K562 (cell line): ENCODE results near the gene RNF166. TPM values are rescaled to one million over a fixed set of nuclear protein-coding genes. Genes with fewer than 3 reads are reported as not detected.

Experiments used
- ATAC-seq: fragments of 200-7000 bp; cut with Tn5 transposase; 3 replicates; pipeline ENCODE4 v1.9.1; 2020; ENCODE audit warnings: moderate library complexity
- Bru-seq: library from RNA; stranded (reverse); fragments of 400-500 nt; gene quantifications from one replicate; lab custom pipeline; 2021; lab: Mats Ljungman, UMichigan
- BruChase-seq, 2 experiments: library from RNA; stranded (reverse); fragments of 400-500 nt; gene quantifications; one replicate each; lab custom pipeline; 2021; lab: Mats Ljungman, UMichigan
- BruUV-seq: library from RNA; stranded (reverse); fragments of 400-500 nt; replicated peaks from 2 replicates; lab custom pipeline; 2021; lab: Mats Ljungman, UMichigan
- CTCF ChIA-PET: fragments of 300-600 bp; formaldehyde crosslinking; extraction: SDS; loops from one replicate; lab custom pipeline; 2021; ENCODE audit warnings: low intra/inter-chr PET ratio; lab: Yijun Ruan, JAX
- POLR2A ChIA-PET: fragments of 300-600, 350-650 bp; sonication (Branson Sonifier 250); formaldehyde crosslinking; extraction: SDS; loops from one replicate; lab custom pipeline; 2021; ENCODE audit warnings: antibody characterized with exemption, inconsistent platforms; lab: Yijun Ruan, JAX
- DNase-seq, 4 experiments: peaks; one replicate each; pipeline versions ENCODE4 v3.0.0 to v3.0.0-alpha.2; 2011 to 2018; ENCODE audit warnings: low spot score in 3 of 4, mixed read lengths in 3 of 4; ENCODE audit errors: extremely low read depth in 1 of 4
- FAIRE-seq: peaks from 2 replicates; lab custom pipeline; 2011; peaks lifted over from hg19 to GRCh38; lab: Jason Lieb, UNC
- H2AFZ ChIP-seq: 2 replicates; pipeline ENCODE4 v1.6.0; 2011; ENCODE audit warnings: low read depth, low read length, control low read depth, inconsistent platforms
- H3K27ac ChIP-seq: fragments of 200-600 bp; 3 replicates; pipeline ENCODE4 v1.8.0; 2011; ENCODE audit warnings: low read depth, mild to moderate bottlenecking, control low read depth, inconsistent platforms, low read length, moderate library complexity, mixed read lengths; ENCODE audit errors: extremely low read depth
- H3K27me3 ChIP-seq, 2 experiments: fragments of 300-600 bp in 1 of 2; 2 replicates in 1 of 2; 3 replicates in 1 of 2; pipeline versions ENCODE4 v1.6.0 to v1.8.0; 2011; ENCODE audit warnings: inconsistent platforms in 2 of 2, low read length in 2 of 2, mild to moderate bottlenecking in 1 of 2, mixed read lengths in 1 of 2, moderate library complexity in 1 of 2; ENCODE audit not compliant: control insufficient read depth in 2 of 2, insufficient read depth in 2 of 2
- H3K36me3 ChIP-seq: fragments of 300-600 bp; 3 replicates; pipeline ENCODE4 v1.8.0; 2011; ENCODE audit warnings: mild to moderate bottlenecking, low read length, inconsistent platforms; ENCODE audit not compliant: control insufficient read depth, insufficient read depth
- H3K4me1 ChIP-seq, 2 experiments: fragments of 200-600 bp in 1 of 2; replicated peaks in 1 of 2; 2 replicates in 1 of 2; 3 replicates in 1 of 2; pipeline versions ENCODE4 v1.5.1 to v1.8.0; 2011; ENCODE audit warnings: inconsistent platforms in 2 of 2, low read length in 2 of 2, mild to moderate bottlenecking in 1 of 2, mixed read lengths in 1 of 2, moderate library complexity in 1 of 2; ENCODE audit not compliant: control insufficient read depth in 2 of 2, insufficient read depth in 2 of 2
- H3K4me2 ChIP-seq: 2 replicates; pipeline ENCODE4 v1.6.1; 2011; ENCODE audit warnings: low read length, control low read depth, inconsistent platforms, mixed read lengths; ENCODE audit not compliant: insufficient read depth
- H3K4me3 ChIP-seq: fragments of 200-600 bp; sonication (generic), shearing (Covaris generic); 2 replicates; pipeline ENCODE4 v1.5.1; 2016; ENCODE audit warnings: control low read depth, inconsistent platforms
- H3K79me2 ChIP-seq: fragments of 200-600 bp; 3 replicates; pipeline ENCODE4 v1.8.0; 2011; ENCODE audit warnings: low read length, inconsistent platforms; ENCODE audit not compliant: control insufficient read depth, insufficient read depth
- H3K9ac ChIP-seq, 2 experiments: 2 replicates each; pipeline versions ENCODE4 v1.6.0 to v1.6.1; 2011; ENCODE audit warnings: low read depth in 2 of 2, low read length in 2 of 2, control low read depth in 1 of 2, inconsistent platforms in 1 of 2, mild to moderate bottlenecking in 1 of 2, mixed read lengths in 1 of 2; ENCODE audit not compliant: insufficient read depth in 1 of 2
- H3K9me1 ChIP-seq: one replicate; pipeline ENCODE4 v1.6.0; 2011; ENCODE audit warnings: inconsistent platforms, mild to moderate bottlenecking, low read length, moderate library complexity; ENCODE audit not compliant: control insufficient read depth, insufficient read depth
- H3K9me3 ChIP-seq: replicated peaks from 2 replicates; pipeline ENCODE4 v1.5.1; 2011; ENCODE audit warnings: low read depth, low read length, inconsistent platforms; ENCODE audit not compliant: control insufficient read depth, insufficient read depth
- H4K20me1 ChIP-seq: replicated peaks from 2 replicates; pipeline ENCODE4 v1.6.1; 2011; ENCODE audit warnings: low read length, inconsistent platforms, mixed read lengths; ENCODE audit not compliant: control insufficient read depth, insufficient read depth
- BCL6 ChIP-seq: fragments of 250-450 bp; sonication (Bioruptor Pico); IDR thresholded peaks from 2 replicates; pipeline ENCODE4 v1.4.0; 2020
- PML ChIP-seq: IDR thresholded peaks from 2 replicates; pipeline ENCODE4 v1.6.1; 2012; ENCODE audit warnings: low read length, inconsistent platforms
- TBP ChIP-seq: optimal IDR thresholded peaks from 2 replicates; pipeline ENCODE3; 2011; ENCODE audit warnings: low read depth, low read length, improper control_type of control experiment
- ZNF609 ChIP-seq: sonication (generic); formaldehyde crosslinking; IDR thresholded peaks from 2 replicates; pipeline ENCODE4 v1.8.1; 2023; ENCODE audit warnings: missing genetic modification reagents, mild to moderate bottlenecking, borderline replicate concordance
- WGBS: fragments of 100-300 bp; shearing (Covaris generic); methylation state at CpG from one replicate; pipeline ENCODE4 v1.1.6; 2016; ENCODE audit warnings: low coverage, mixed read lengths; ENCODE audit not compliant: insufficient coverage; ENCODE audit errors: missing lambda C conversion rate; 5-methylcytosine and 5-hydroxymethylcytosine counted together
- in situ Hi-C: fragments of 300-500 bp; cut with MboI; formaldehyde crosslinking; loops from 4 replicates; pipeline ENCODE4 v1.15.0; 2018; ENCODE audit warnings: inconsistent platforms, mixed read lengths
- intact Hi-C: fragments of 100-400 bp; cut with micrococcal nuclease; formaldehyde crosslinking; loops from 2 replicates; pipeline ENCODE4 v1.14.2; 2022
- long read RNA-seq, 3 experiments: library from polyadenylated mRNA in 2 of 3; library from RNA in 1 of 3; unstranded in 2 of 3; stranded (forward) in 1 of 3; transcript quantifications; one replicate each; pipeline ENCODE4 v2.0.0, GENCODE V29; 2019 to 2022
- polyA minus RNA-seq, 3 experiments: library from RNA; depleted of rRNA, polyadenylated mRNA; stranded (reverse); fragments of >200 nt; gene quantifications; 2 replicates each; pipeline ENCODE4 v1.2.3, GENCODE V29; 2011
- polyA plus RNA-seq, 8 experiments: library from polyadenylated mRNA; depleted of rRNA in 4 of 8; stranded (reverse) in 5 of 8; unstranded in 3 of 8; fragments of >200 nt; fragmentation: Nextera tagmentation in 2 of 8; fragmentation: Illumina TruSeq in 1 of 8; extraction: Ambion mirVana in 2 of 8; extraction: Trizol in 1 of 8; gene quantifications; 2 replicates each; pipeline versions ENCODE4 v1.2.1 to v1.2.3, GENCODE V29; 2011 to 2014; ENCODE audit warnings: inconsistent platforms in 1 of 8, missing spikeins in 1 of 8
- total RNA-seq, 7 experiments: library from RNA; depleted of rRNA in 6 of 7; stranded (reverse); fragments of >200 nt in 6 of 7; fragmentation: Illumina TruSeq in 2 of 7; extraction: Trizol in 2 of 7; gene quantifications; 2 replicates each; pipeline versions ENCODE4 v1.2.1 to v1.2.3, GENCODE V29; 2011 to 2021; ENCODE audit warnings: low replicate concordance in 1 of 7

The RNF166 gene
- 58.8 and 182 TPM in 2 replicates for total RNA-seq (2011; cell fraction: chromatin; rRNA removed; ENCODE audit: low replicate concordance)
- total RNA-seq (2011; cell fraction: nucleolus; rRNA removed): 89.5 and 92.7 TPM in 2 replicates
- total RNA-seq (2011; cell fraction: nucleoplasm; rRNA removed): 60.1 and 64.4 TPM in 2 replicates
- total RNA-seq (2014; rRNA removed): 46.9 and 61.6 TPM in 2 replicates
- 6.1 and 7.3 TPM in 2 replicates for total RNA-seq (2014; rRNA removed; fragmentation: Illumina TruSeq; extraction: Trizol)
- 19.5 and 22.3 TPM in 2 replicates for total RNA-seq (2015; rRNA removed; fragmentation: Illumina TruSeq; extraction: Trizol)
- 60.3 and 61.2 TPM in 2 replicates for total RNA-seq (2021)
- polyA plus RNA-seq (2011; rRNA removed): 26.5 and 37.4 TPM in 2 replicates
- 37.8 and 90.9 TPM in 2 replicates for polyA plus RNA-seq (2011; cell fraction: cytosol; rRNA removed)
- 118 and 185 TPM in 2 replicates for polyA plus RNA-seq (2011; cell fraction: nucleus; rRNA removed)
- 23.8 and 39.8 TPM in 2 replicates for polyA plus RNA-seq (2012)
- polyA plus RNA-seq (2014; fragmentation: Illumina TruSeq; extraction: Trizol): 12.7 and 27.9 TPM in 2 replicates
- polyA plus RNA-seq (2014; fragmentation: Nextera tagmentation; extraction: Ambion mirVana): under 1 TPM; 0.56 to 0.96 TPM
- 59.4 and 65.6 TPM in 2 replicates for polyA plus RNA-seq (2014; rRNA removed)
- polyA minus RNA-seq (2011; rRNA and poly(A)+ RNA removed): 7.0 and 12.0 TPM in 2 replicates
- 41.2 and 44.5 TPM in 2 replicates for polyA minus RNA-seq (2011; cell fraction: cytosol; rRNA and poly(A)+ RNA removed)
- polyA minus RNA-seq (2011; cell fraction: nucleus; rRNA and poly(A)+ RNA removed): 33.4 and 39.2 TPM in 2 replicates
- percentile 73 among the genes with signal in this experiment for Bru-seq, nascent RNA
- percentile 65 among the genes with signal in this experiment for BruChase-seq, experiment 1, labeled RNA remaining after a 2-hour chase
- percentile 76 among the genes with signal in this experiment for BruChase-seq, experiment 2, labeled RNA remaining after a 6-hour chase
- long read RNA-seq, experiment 1, transcript RNF166-201 (6 exons, 1,883 nt): major isoform, 145 of 440 reads
- long read RNA-seq, experiment 1, partial matches to known transcripts: 80 of 440 reads
- long read RNA-seq, experiment 1, other reads (novel, unspliced or antisense): 214 of 440 reads
- long read RNA-seq, experiment 2, transcript RNF166-201 (6 exons, 1,883 nt): major isoform, 24 of 56 reads
- long read RNA-seq, experiment 2, partial matches to known transcripts: 5 of 56 reads
- long read RNA-seq, experiment 2, other reads (novel, unspliced or antisense): 27 of 56 reads
- long read RNA-seq, experiment 3, transcript RNF166-201 (6 exons, 1,883 nt): major isoform, 39 of 44 reads
- long read RNA-seq, experiment 3, partial matches to known transcripts: 0 of 44 reads
- long read RNA-seq, experiment 3, other reads (novel, unspliced or antisense): 5 of 44 reads

- peak within 1 kb of the TSS; percentile 77 for H2AFZ ChIP-seq
- peaks cover 13 to 77% of the 10 kb centered on the region in 2 experiments for H3K4me1 ChIP-seq
- ChIA-PET POLR2A (interaction anchor here (0.6 to 2.2 kb wide), 7 partner anchors 8 to 98 kb away, joined by 3 to 12 read pairs (median 5); no protein-coding TSS in a partner anchor), CTCF (no interaction called here)
- peak within 1 kb of the TSS; percentile 98 for H3K4me3 ChIP-seq
- intact Hi-C loops: loop anchor here (5.0 kb wide), 1 partner anchor 44 kb away; the partner anchor contains the start of gene MVD
- peak within 1 kb of the TSS; percentile 70 for H3K27ac ChIP-seq
- H3K27me3 ChIP-seq: no peaks in the 10 kb centered on the region
- peaks cover 14% of the 10 kb centered on the region; the same call in 1 of the 2 replicates for H4K20me1 ChIP-seq
- peak; percentile 86 for ATAC-seq
- BruUV-seq: TSS peak; percentile 67
- FAIRE-seq: peak; percentile 88
- peak within 1 kb of the TSS; percentile 86 to 99 for H3K9ac ChIP-seq
- DNase-seq: peak; percentile 96 to 97 (median 97)
- H3K36me3 ChIP-seq: peaks cover 59% of the 10 kb centered on the region; the same call in 2 of the 3 replicates
- in situ Hi-C loops: no loop called here
- no peaks in the 10 kb centered on the region for H3K9me3 ChIP-seq
- under 1% methylated on average over 76 of the region's 86 CpGs for WGBS
- H3K4me2 ChIP-seq: peak within 1 kb of the TSS; percentile 90
- peaks cover 3% of the 10 kb centered on the region for H3K9me1 ChIP-seq
- peaks cover 89% of the 10 kb centered on the region for H3K79me2 ChIP-seq
- TF ChIP-seq BCL6 (CRISPR knock-in tag) (no peak), TBP (peak; percentile 59), ZNF609 (0 out of 2 replicates have a peak, but pooled peaks have one; percentile 44), PML (0 out of 2 replicates have a peak, but pooled peaks have one; percentile 28)
Measured at GRCh38 chr16:88706229-88706964, at the start of gene RNF166, which contains the start of gene CTU2. Gene RNF166 (minus strand): TSS chr16:88706408. CDS start chr16:88706325, 83 bp downstream. Gene CTU2 (plus strand): TSS chr16:88706503. CDS start chr16:88706531, 28 bp downstream.
